Sigmoid colon (tissue), 7 donors: Measurements from ENCODE around the gene CORO1C. TPM values are rescaled to one million over a fixed set of nuclear protein-coding genes. Genes with fewer than 3 reads are reported as not detected.
A peak's percentile ranks its signal among the peaks of the same experiment; 100 is the strongest.
"Not testable (repeated sequence)": the region's sequence is repeated elsewhere in the genome, so short reads cannot be mapped to it uniquely, and the experiment has no call there.

Experiments
- DNase-seq: peaks from one replicate; pipeline ENCODE4 v3.0.0-alpha.2; 2019
- H3K27ac ChIP-seq, 4 donors: fragments of 200-600 bp; sonication (generic); one replicate each; pipeline ENCODE4 v1.5.1; 2016 to 2019; ENCODE audit warnings: mild to moderate bottlenecking in 1 of 4
- H3K27me3 ChIP-seq, 3 donors: fragments of 200-600 bp; sonication (generic); one replicate each; pipeline ENCODE4 v1.5.1; 2019; ENCODE audit warnings: mild to moderate bottlenecking in 1 of 3
- H3K36me3 ChIP-seq, 4 donors: fragments of 200-600 bp; sonication (generic); one replicate each; pipeline ENCODE4 v1.5.1; 2016 to 2019
- H3K4me1 ChIP-seq, 4 donors: fragments of 200-600 bp; sonication (generic); one replicate each; pipeline ENCODE4 v1.5.1; 2017 to 2019
- H3K4me3 ChIP-seq, 4 donors: fragments of 200-600 bp; sonication (generic); one replicate each; pipeline ENCODE4 v1.5.1; 2017 to 2019; ENCODE audit warnings: mild to moderate bottlenecking in 2 of 4, moderate library complexity in 1 of 4
- H3K9me3 ChIP-seq, 4 donors: fragments of 200-600 bp in 3 of 4; sonication (generic) in 3 of 4; one replicate each; pipeline versions ENCODE4 v1.5.1 to v1.6.1; 2013 to 2019
- CTCF ChIP-seq, 4 experiments: fragments of 450-650 bp in 3 of 4; fragments of 200-600 bp in 1 of 4; IDR thresholded peaks; one replicate each; pipeline ENCODE4 v1.5.1; 2016 to 2019; ENCODE audit warnings: antibody characterized with exemption in 4 of 4, mild to moderate bottlenecking in 3 of 4, moderate library complexity in 2 of 4
- EP300 ChIP-seq, 4 donors: sonication (generic); formaldehyde crosslinking; IDR thresholded peaks; one replicate each; pipeline ENCODE4 v1.6.1; 2017; ENCODE audit warnings: antibody characterized with exemption in 4 of 4
- POLR2A ChIP-seq, 2 donors: fragments of 450-650 bp; IDR thresholded peaks; one replicate each; pipeline ENCODE4 v1.6.1; 2016; ENCODE audit warnings: antibody characterized with exemption in 2 of 2, mild to moderate bottlenecking in 2 of 2, moderate library complexity in 2 of 2
- POLR2AphosphoS5 ChIP-seq, 4 donors: sonication (generic); formaldehyde crosslinking; IDR thresholded peaks; one replicate each; pipeline ENCODE4 v1.6.1; 2017; ENCODE audit warnings: antibody characterized with exemption in 4 of 4
- WGBS, 2 donors: extraction: QIAGEN DNeasy Blood & Tissue Kit; methylation state at CpG; one replicate each; pipeline ENCODE4 v1.1.7; 2013; 5-methylcytosine and 5-hydroxymethylcytosine counted together
- intact Hi-C: fragments of 100-400 bp; cut with DNase I; formaldehyde crosslinking; loops from one replicate; pipeline ENCODE4 v1.15.1; 2023
- polyA plus RNA-seq, 3 donors: library from polyadenylated mRNA; stranded (reverse); fragments of 200-250 nt; gene quantifications; one replicate each; pipeline ENCODE4 v1.2.3, GENCODE V29; 2013
- total RNA-seq, 4 donors: library from RNA; depleted of rRNA; stranded (reverse); fragments of >200 nt; gene quantifications; one replicate each; pipeline ENCODE4 v1.1.0, GENCODE V29; 2016
- donor health status: healthy with polysubstance abuse.
- donor health status: Bipolar disorder and iron deficiency.
- donor health status: healthy.

The CORO1C gene
- total and polyA plus RNA-seq, 7 donors = 38.4 to 569 (median 247) TPM

GRCh38 chr12:108772891-108773797 lies 41.8 kb upstream of the CORO1C start:
- TF ChIP-seq EP300 (IDR thresholded peaks at IDR 0.05) = no peak
- no peak for TF ChIP-seq POLR2AphosphoS5 (IDR thresholded peaks at IDR 0.05)
- TF ChIP-seq POLR2A (IDR thresholded peaks at IDR 0.05) = no peak
- no peak for TF ChIP-seq CTCF (IDR thresholded peaks at IDR 0.05)
- 66 to 86% methylated on average over 25 of the region's 25 CpGs for WGBS, 2 donors
- Histone ChIP-seq H3K4me1 (peaks cover 0 to 61% (median 51%) of the 10 kb centered on the region in 4 donors), H3K27ac (peak overlapping the region; percentile 71 to 91 (median 86)), H3K27me3 (no peaks in the 10 kb centered on the region), H3K9me3 (no peaks in the 10 kb centered on the region), H3K36me3 (no peaks in the 10 kb centered on the region), H3K4me3 (no peak overlapping the region)
- intact Hi-C loops = loop anchor here (5.0 kb wide), 1 partner anchor 41 kb away; the partner anchor contains the start of gene CORO1C
- no peak for DNase-seq

DNA sequence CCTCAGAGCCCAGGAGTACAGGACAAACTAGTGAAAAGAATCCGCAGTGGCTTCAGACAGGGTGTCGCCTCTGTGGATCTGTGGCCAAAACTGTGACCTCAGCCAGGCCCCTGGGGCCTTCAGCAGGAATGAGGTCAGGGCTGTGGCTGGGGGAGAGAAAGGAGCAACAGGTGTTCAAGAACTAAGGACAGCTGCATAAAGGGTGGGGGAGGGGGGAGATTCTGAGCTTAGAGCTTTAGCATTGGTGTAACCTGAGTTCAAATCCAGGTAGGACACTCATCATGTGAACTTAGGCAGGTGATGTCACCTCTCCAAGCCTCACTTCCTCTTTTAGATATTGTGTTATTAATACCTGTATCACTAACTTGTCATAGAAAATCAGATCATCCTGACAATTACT lies 40.9 kb upstream of the CORO1C start:
- intact Hi-C loops = loop anchor here (5.0 kb wide), 1 partner anchor 40 kb away; the partner anchor contains the start of gene CORO1C
- Histone ChIP-seq H3K27ac (peak overlapping the region; percentile 71 to 91 (median 86)), H3K36me3 (no peaks in the 10 kb centered on the region), H3K4me3 (no peak overlapping the region), H3K4me1 (peaks cover 0 to 61% (median 51%) of the 10 kb centered on the region in 4 donors), H3K27me3 (no peaks in the 10 kb centered on the region), H3K9me3 (no peaks in the 10 kb centered on the region)
- no peak for TF ChIP-seq POLR2AphosphoS5 (IDR thresholded peaks at IDR 0.05)
- TF ChIP-seq CTCF (IDR thresholded peaks at IDR 0.05) = no peak
- 64 to 74% methylated on average over 2 of the region's 2 CpGs for WGBS, 2 donors
- DNase-seq = no peak

DNA sequence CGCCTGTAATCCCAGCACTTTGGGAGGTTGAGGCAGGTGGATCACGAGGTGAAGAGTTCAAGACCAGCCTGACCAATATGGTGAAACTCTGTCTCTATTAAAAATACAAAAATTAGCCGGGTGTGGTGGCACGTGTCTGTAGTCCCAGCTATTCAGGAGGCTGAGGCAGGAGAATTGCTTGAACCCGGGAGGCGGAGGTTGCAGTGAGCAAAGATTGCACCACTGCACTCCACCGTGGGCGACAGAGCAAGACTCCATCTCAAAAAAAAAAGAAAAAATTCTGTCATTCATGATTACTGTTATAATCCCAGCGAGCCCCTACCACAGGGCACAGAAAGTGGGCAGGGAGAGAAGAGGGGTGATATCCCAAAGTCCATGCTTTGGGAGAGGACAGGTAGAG lies 40.5 kb upstream of the CORO1C start:
- DNase-seq, H3K27me3 ChIP-seq, H3K36me3 ChIP-seq, H3K4me3 ChIP-seq, H3K9me3 ChIP-seq: not testable (repeated sequence)
- WGBS, 2 donors = 81 to 84% methylated on average over 9 of the region's 9 CpGs
- H3K27ac ChIP-seq = peak overlapping the region in 3 of 4 donors; percentile 86 to 91 (median 87)
- intact Hi-C loops = loop anchor here (5.0 kb wide), 1 partner anchor 40 kb away; the partner anchor contains the start of gene CORO1C
- peaks cover 0 to 61% (median 51%) of the 10 kb centered on the region in 4 donors for H3K4me1 ChIP-seq

GRCh38 chr12:108770963-108771362 lies 39.6 kb upstream of the CORO1C start:
- Histone ChIP-seq H3K36me3 (no peaks in the 10 kb centered on the region), H3K9me3 (no peaks in the 10 kb centered on the region), H3K27me3 (no peaks in the 10 kb centered on the region), H3K27ac (peak overlapping the region; percentile 55 to 91 (median 76)), H3K4me3 (no peak overlapping the region), H3K4me1 (peaks cover 0 to 61% (median 51%) of the 10 kb centered on the region in 4 donors)
- 95 to 98% methylated on average over 1 of the region's 1 CpG for WGBS, 2 donors
- TF ChIP-seq CTCF (IDR thresholded peaks at IDR 0.05) (no peak), POLR2A (IDR thresholded peaks at IDR 0.05) (no peak), POLR2AphosphoS5 (IDR thresholded peaks at IDR 0.05) (no peak)
- no peak for DNase-seq
- intact Hi-C loops = loop anchor here (5.0 kb wide), 1 partner anchor 39 kb away; the partner anchor contains the start of gene CORO1C

DNA sequence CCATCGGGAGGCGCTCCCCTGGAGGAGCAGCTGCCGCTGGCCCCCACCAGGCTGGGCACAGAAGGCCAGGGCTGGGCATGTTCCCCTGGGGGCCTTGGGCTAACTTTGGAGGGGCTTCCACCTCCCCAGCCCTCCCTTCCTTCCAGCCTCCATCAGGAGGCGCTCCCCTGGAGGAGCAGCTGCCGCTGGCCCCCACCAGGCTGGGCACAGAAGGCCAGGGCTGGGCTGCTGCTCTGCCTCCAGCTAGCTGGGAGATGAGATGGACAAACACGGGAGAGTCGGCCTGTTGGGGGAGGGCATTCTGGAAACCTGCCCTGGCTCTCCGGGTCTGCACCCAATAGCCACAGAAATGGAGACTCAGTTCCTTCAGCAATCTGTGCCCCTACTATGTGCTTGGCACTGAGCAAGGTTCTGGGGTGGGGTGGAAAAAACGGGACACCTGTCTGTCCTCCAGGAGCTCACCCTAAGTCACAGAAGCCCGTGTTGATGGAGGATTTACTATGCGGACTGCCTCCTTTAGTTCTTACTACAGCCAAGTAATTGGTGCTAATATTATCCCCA lies 39.0 kb upstream of the CORO1C start:
- H3K27ac ChIP-seq = peak overlapping the region; percentile 55 to 91 (median 76)
- 71 to 79% methylated on average over 11 of the region's 11 CpGs for WGBS, 2 donors

More for the DNA sequence above, 39.0 kb upstream of the CORO1C start:
- H3K36me3 ChIP-seq = no peaks in the 10 kb centered on the region
- no peak overlapping the region for H3K4me3 ChIP-seq
- intact Hi-C loops = loop anchor here (5.0 kb wide), 1 partner anchor 38 kb away; the partner anchor contains the start of gene CORO1C
- no peak for DNase-seq
- no peaks in the 10 kb centered on the region for H3K9me3 ChIP-seq
- TF ChIP-seq POLR2A (IDR thresholded peaks at IDR 0.05) (no peak), CTCF (IDR thresholded peaks at IDR 0.05) (no peak), POLR2AphosphoS5 (IDR thresholded peaks at IDR 0.05) (no peak), EP300 (IDR thresholded peaks at IDR 0.05) (no peak)
- H3K27me3 ChIP-seq = no peaks in the 10 kb centered on the region
- peaks cover 0 to 61% (median 51%) of the 10 kb centered on the region in 4 donors for H3K4me1 ChIP-seq
